Measurements from ENCODE around the gene PTGER1. TPM values are rescaled to one million over a fixed set of nuclear protein-coding genes. Genes with fewer than 3 reads are reported as not detected.
A peak's percentile ranks its signal among the peaks of the same experiment; 100 is the strongest.

Gene PTGER1
- total and polyA plus RNA-seq, 9 of the 15 experiments (the other 6 are each of a cell fraction or from before 2014, with no cell fraction given): 0.06 to 0.36 (median 0.31) TPM; not detected in 5

DNA sequence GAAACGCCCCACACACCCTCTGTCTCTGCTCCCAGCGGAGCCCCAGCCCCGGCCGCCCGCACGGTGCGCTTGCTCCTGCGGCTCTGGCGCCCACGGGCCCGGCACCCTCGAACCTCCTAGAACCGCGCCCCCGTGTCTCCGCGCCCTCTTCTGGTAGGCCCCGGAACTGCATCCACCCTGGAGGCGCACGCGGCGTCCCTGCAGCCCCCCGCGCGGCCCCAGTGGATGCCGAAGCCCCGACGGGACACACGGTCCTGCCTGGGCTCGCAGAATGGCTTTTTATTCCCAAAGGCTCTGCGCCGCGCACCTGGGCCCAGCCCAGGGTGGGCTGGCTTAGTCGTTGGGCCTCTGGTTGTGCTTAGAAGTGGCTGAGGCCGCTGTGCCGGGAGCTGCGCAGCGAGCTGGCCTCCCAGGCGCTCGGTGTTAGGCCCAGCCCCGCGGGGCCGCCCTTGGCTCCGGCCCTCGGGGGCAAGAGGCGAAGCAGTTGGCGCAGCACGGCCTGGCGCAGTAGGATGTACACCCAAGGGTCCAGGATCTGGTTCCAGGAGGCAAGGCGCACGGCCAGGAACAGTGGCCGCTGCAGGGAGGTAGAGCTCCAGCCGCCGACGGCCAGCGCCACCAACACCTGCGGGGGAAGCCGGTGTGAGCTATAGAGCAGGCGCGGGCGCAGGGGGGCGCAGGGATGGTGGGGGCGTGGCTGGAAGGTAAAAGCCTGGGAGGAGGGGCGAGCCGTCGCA, 2.8 kb downstream of the PTGER1 start (continued):
- TF ChIP-seq FOXK1 (CRISPR knock-in tag; IDR thresholded peaks at IDR 0.05; ENCODE audit: borderline replicate concordance) (no peak), NELFE (IDR thresholded peaks at IDR 0.05; ENCODE audit: insufficient read depth, insufficient read length) (no peak), MTA3 (IDR thresholded peaks at IDR 0.05; ENCODE audit: borderline replicate concordance) (peak; percentile 79; the same call in 1 of the 2 replicates), CXXC5 (CRISPR knock-in tag; IDR thresholded peaks at IDR 0.05) (peak; percentile 73), SREBF2 (CRISPR knock-in tag; IDR thresholded peaks at IDR 0.05) (no peak), MAFK (IDR thresholded peaks at IDR 0.05; ENCODE audit: low read length) (no peak), ZNF431 (CRISPR knock-in tag; IDR thresholded peaks at IDR 0.05) (no peak), SRSF9 (IDR thresholded peaks at IDR 0.05; ENCODE audit: borderline replicate concordance, low read depth, low read length) (no peak), NFE2L1 (tag; IDR thresholded peaks at IDR 0.05; ENCODE audit: borderline replicate concordance, low read depth) (no peak), POLR2G (IDR thresholded peaks at IDR 0.05; ENCODE audit: low read depth, low read length) (peak; percentile 81), SIN3A (IDR thresholded peaks at IDR 0.05; ENCODE audit: borderline replicate concordance in 2 of 2, control insufficient read depth in 1 of 2, low read depth in 2 of 2, low read length in 2 of 2) (peak in 1 of 2 experiments; percentile 58; a peak in 1 of 4 replicates), ZNF583 (CRISPR knock-in tag; IDR thresholded peaks at IDR 0.05) (0 out of 2 replicates have a peak, but pooled peaks have one; percentile 23), E2F3 (CRISPR knock-in tag; IDR thresholded peaks at IDR 0.05) (0 out of 2 replicates have a peak, but pooled peaks have one; percentile 47), SAFB (IDR thresholded peaks at IDR 0.05; ENCODE audit: borderline replicate concordance, low read depth, low read length) (peak; percentile 78), GTF2A2 (tag; IDR thresholded peaks at IDR 0.05) (no peak)
- TF ChIP-seq, protein P1, sequence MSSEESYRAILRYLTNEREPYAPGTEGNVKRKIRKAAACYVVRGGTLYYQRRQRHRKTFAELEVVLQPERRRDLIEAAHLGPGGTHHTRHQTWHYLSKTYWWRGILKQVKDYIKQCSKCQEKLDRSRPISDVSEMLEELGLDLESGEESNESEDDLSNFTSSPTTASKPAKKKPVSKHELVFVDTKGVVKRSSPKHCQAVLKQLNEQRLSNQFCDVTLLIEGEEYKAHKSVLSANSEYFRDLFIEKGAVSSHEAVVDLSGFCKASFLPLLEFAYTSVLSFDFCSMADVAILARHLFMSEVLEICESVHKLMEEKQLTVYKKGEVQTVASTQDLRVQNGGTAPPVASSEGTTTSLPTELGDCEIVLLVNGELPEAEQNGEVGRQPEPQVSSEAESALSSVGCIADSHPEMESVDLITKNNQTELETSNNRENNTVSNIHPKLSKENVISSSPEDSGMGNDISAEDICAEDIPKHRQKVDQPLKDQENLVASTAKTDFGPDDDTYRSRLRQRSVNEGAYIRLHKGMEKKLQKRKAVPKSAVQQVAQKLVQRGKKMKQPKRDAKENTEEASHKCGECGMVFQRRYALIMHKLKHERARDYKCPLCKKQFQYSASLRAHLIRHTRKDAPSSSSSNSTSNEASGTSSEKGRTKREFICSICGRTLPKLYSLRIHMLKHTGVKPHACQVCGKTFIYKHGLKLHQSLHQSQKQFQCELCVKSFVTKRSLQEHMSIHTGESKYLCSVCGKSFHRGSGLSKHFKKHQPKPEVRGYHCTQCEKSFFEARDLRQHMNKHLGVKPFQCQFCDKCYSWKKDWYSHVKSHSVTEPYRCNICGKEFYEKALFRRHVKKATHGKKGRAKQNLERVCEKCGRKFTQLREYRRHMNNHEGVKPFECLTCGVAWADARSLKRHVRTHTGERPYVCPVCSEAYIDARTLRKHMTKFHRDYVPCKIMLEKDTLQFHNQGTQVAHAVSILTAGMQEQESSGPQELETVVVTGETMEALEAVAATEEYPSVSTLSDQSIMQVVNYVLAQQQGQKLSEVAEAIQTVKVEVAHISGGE (CRISPR knock-in tag; IDR thresholded peaks at IDR 0.05): no peak
- TF ChIP-seq, protein P2, sequence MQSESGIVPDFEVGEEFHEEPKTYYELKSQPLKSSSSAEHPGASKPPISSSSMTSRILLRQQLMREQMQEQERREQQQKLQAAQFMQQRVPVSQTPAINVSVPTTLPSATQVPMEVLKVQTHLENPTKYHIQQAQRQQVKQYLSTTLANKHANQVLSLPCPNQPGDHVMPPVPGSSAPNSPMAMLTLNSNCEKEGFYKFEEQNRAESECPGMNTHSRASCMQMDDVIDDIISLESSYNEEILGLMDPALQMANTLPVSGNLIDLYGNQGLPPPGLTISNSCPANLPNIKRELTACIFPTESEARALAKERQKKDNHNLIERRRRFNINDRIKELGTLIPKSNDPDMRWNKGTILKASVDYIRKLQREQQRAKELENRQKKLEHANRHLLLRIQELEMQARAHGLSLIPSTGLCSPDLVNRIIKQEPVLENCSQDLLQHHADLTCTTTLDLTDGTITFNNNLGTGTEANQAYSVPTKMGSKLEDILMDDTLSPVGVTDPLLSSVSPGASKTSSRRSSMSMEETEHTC (IDR thresholded peaks at IDR 0.05): 0 out of 2 replicates have a peak, but pooled peaks have one; percentile 27
- TF ChIP-seq, protein P3, sequence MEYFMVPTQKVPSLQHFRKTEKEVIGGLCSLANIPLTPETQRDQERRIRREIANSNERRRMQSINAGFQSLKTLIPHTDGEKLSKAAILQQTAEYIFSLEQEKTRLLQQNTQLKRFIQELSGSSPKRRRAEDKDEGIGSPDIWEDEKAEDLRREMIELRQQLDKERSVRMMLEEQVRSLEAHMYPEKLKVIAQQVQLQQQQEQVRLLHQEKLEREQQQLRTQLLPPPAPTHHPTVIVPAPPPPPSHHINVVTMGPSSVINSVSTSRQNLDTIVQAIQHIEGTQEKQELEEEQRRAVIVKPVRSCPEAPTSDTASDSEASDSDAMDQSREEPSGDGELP (CRISPR knock-in tag; IDR thresholded peaks at IDR 0.05; ENCODE audit: borderline replicate concordance): peak; percentile 66; the same call in 1 of the 2 replicates
- TF ChIP-seq, protein P4, sequence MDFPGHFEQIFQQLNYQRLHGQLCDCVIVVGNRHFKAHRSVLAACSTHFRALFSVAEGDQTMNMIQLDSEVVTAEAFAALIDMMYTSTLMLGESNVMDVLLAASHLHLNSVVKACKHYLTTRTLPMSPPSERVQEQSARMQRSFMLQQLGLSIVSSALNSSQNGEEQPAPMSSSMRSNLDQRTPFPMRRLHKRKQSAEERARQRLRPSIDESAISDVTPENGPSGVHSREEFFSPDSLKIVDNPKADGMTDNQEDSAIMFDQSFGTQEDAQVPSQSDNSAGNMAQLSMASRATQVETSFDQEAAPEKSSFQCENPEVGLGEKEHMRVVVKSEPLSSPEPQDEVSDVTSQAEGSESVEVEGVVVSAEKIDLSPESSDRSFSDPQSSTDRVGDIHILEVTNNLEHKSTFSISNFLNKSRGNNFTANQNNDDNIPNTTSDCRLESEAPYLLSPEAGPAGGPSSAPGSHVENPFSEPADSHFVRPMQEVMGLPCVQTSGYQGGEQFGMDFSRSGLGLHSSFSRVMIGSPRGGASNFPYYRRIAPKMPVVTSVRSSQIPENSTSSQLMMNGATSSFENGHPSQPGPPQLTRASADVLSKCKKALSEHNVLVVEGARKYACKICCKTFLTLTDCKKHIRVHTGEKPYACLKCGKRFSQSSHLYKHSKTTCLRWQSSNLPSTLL (IDR thresholded peaks at IDR 0.05): no peak
